OCI-LY3 (cell line): Measurements from ENCODE around the gene ALDH3B2.
A peak's percentile ranks its signal among the peaks of the same experiment; 100 is the strongest.

Source experiments
- CTCF ChIP-seq: fragments of 200-600, 300-600 bp; sonication (generic); IDR thresholded peaks from 2 replicates; pipeline ENCODE4 v1.5.1; 2014; ENCODE audit warnings: antibody characterized with exemption, low read length, low read depth
- EZH2phosphoT487 ChIP-seq: fragments of 200-600 bp; shearing (Covaris generic); IDR thresholded peaks from 2 replicates; pipeline ENCODE4 v1.6.1; 2018; ENCODE audit warnings: antibody characterized with exemption, mixed run types, low read depth

DNA sequence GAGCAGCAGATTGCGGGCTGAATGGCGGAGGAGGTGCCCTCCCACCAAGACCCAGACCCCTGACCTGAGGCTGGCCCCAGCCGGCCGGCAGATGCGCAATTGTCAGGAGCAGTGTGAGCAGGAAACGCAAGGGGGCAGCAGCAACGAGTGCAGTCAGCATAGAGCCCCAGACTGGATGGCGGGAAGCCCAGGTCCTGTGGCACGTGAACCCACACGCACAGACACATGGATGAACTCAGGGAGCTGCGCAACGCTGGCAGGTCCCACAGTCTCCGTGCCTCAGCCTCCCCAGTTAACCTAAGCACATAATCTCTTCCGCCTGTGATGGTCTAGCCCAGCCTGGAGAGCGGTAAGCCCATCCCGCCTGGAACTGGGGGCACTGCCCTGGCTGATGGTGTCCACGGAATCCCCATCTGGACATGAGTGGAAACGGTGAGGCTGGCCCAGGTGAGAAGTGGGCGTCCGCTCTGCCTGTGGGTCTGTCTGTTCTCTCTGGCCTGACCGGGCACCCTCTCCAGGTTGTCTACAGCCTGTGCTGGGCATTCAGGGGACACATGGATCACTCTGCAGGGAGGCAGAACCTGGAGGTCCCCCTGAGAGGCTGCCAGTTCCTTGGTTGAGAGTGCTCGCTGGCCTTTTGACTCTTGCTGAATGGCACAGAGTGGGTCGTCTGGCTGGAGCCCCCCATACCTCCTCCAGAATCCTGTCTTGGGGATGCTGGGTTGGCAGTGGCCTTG lies 34.2 kb downstream of the ALDH3B2 start:
- TF ChIP-seq CTCF (peak; percentile 61), EZH2phosphoT487 (no peak)
